Right forelimb (tissue), 1 donor: ENCODE measurements around the gene TMCC2.
A peak's percentile ranks its signal among the peaks of the same experiment; 100 is the strongest.

ENCODE experiments used
- DNase-seq: peaks from one replicate; pipeline ENCODE4 v3.0.0-alpha.2; 2018

The TMCC2 gene

DNA sequence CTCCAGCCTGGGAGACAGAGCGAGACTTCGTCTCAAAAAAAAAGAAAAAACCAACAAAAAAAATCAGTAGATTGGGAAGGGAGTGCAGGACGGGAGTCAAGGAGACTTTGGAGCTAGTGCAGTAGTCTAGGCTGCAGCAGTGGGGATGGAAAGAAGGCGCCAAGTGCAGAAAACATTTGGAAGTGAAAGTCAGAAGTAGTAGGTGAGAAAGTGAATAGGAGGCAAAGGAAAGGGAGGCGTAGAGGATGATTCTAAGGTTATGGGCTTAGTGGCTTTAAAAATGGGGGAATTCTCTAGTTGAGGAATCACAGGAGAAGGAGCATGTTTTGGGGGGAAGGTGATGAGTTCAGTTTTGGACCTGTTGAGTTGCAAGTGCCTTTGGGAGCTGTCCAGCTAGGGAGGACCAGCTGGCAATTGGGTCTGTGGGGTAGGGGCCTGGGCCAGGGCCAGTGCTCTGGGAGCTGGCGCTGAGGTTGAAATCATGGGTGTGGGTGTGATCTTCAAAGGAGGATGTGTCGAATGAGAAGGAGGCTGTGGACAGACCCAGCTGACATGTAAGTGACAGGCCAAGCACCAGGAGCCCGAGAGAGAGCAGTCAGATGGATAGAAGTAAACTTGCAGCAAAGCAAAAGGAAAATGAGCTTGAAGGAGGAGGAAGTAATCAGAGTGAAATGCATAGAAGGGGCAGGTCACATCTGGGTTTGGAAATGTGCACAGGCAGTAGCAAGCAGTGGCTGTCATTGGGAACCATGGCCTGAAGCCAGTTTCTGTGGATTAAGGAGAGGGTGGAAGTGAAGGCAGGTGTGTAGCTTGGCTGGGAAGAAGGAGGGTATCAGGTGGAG lies 15.8 kb downstream of the TMCC2 start:
- peak; percentile 24 for DNase-seq

GRCh38 chr1:205244384-205244783 lies 16.6 kb downstream of the TMCC2 start:
- DNase-seq, result peak; percentile 4

DNA sequence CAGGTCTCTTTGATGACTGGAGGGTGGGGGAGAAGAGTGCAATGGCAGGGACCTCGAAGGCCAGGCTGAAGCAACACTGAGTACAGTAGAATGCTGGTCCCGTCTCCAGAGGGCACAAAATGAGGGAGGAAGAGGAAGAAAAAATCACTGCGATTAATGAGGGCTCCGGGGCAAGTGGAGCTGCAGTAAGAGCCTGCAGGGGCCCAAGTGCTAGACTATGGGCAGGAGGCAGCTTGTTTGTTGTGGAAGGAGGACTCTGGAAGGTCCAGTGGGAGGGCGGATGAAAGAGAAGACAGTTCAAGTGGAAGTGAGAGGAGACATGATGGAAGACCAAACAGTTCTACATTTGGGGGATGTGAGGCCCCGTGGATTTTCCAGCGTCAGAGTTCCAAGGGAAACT lies 17.4 kb downstream of the TMCC2 start:
- peak; percentile 36 for DNase-seq

DNA sequence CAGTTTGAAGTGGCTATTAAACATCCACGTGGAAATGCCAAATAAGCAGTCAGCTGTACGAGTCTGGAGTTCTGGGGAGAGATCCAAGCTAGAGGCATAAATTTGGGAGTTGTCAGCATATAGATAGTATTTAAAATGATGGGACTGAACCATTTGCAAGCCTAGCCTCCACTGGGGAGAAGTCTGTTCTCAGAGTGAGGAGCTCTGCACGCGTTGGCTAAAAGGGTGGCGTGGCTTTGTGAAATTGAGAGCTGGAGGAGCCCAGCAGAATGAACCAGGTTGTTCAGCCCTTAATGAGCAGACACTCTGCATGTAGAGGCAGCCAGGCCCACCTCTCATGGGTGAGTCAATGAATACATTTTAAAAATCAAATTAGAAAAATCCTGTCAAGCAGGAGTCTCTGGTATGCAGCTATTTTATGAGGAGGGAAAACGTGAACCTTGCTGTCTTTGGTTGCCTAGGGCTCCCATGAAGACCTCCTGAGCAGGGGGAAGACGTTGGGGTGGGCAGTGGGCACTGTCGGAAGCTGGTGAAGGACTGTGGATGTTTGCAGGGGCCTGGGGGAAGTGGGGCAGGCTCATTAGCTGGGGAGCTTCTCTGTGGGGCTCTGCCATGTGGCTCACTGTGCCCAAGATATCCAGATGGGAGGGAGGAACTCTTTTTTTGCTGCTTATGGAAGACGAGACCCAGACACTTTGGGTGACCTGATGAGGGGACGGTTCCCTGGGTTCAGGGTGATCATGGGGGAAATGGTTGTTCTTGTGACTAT lies 18.8 kb downstream of the TMCC2 start:
- DNase-seq, result peak; percentile 30

DNA sequence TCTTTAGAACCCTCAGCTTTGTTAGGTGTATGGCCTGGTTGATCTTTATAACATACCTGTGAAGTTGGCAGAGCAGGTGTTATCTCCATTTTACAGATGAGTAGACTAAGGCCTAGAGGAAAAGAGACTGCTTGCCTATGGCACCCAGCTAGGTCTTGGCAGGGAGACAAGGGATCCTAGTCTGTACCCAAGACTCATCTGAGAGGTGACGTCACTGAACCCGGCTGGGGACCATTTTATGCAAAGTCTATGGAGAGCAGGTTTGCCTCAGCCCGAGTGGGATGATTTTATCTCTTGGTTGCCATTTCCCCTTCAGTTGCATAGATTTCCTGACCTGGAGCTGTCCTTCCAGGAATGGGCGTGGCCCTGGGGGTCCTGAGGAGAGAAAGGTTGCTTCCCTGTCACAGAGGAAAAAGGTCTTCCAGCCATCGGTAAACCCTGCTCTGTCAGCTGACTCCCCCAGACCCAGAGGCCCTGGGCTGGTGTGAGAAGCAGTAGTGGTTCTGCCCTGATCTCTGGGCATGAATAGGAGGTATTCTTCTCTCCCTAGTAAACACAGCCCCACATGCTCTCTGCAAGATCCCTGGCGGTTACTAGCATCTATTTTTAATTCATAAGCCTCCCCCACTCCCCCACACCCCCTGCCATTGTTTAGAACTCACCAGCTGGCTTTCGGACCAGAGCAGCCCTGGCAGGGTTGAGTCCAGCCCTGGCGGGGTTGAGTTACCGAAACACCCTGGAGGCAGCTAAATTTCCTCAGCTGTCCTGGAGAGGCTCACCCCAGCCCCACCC lies 19.6 kb downstream of the TMCC2 start:
- DNase-seq, result peak; percentile 65

DNA sequence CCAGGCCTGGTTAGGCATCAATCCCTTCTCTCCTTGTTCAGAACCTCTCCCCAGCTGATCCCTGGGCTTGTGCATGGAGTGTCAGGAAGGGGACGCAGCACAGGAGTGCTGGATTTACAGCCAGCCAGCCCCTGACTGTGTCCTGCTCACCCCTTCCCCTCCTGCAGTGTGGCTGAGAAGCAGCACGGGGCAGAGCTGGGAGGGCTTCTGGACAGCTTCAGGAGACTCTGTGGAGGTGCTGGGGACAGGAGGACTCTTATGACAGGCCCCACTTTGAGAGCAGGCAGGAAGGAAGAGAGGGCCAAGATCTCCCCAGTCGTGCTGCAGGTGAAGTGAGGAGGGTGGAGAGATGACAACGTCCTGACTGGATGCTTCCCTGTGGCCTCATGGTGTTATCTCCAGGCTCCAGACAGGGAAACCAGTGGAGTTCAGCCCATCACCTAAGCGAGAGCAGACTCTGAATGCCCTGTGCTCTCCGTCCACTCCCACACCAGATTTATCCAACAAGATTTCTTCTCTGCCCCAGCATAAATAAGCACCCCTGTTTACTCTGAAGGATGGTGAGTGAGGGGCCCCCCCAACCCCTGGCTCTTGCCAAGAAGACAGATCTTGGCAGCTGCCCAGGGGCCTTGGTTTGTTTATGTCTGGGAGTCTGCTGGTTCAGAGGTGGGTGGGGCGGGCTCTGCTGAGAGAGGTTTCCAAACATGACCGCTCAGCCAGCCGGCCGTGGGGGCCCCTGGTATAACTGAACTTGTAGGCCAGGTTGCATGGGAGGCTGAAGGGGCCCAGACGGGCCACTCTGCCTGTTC lies 21.3 kb downstream of the TMCC2 start:
- DNase-seq, result peak; percentile 81

DNA sequence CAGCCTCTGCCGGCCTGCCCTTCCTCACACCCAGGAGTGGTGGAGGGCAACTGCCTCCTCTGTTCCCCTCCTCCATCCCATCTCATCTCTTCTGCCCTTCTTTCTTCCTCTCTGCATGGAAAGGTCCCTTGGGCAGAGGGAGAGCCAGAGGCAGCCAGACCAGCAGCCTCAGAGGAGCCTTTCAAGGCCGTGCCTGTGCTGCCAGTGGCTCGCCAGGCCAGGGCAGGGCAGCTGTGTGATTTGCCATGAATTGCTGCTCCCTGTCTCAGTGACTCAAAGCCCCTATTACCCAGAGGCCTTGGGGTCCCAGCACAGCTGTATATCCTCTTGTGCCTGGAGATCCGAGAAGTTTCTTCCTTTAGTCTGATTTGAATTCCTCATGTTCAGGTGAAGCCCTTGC lies 21.9 kb downstream of the TMCC2 start:
- DNase-seq, result no peak

- DNase-seq, result no peak
These were observed 23.0 kb downstream of the TMCC2 start for GRCh38 chr1:205250699-205251098.

DNA sequence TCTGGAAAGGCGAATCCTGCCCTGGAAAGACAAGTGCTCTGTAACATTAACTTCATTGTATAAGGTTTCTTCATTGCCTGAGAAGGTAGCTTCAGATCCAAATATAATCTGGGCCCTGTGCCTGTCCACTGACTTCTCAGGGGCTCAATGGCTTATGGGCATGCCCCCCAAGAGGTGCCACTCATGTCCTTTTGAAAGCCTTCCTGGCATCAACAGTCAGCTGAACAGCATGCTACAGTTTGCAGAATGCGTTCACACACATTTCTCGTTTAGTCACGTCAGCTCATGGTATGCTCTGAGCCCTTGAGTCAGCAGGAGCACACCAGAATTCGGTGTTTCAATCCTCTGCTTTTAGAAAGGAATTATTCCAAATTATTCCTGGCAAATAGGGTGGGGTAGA lies 23.8 kb downstream of the TMCC2 start:
- DNase-seq, result no peak

DNA sequence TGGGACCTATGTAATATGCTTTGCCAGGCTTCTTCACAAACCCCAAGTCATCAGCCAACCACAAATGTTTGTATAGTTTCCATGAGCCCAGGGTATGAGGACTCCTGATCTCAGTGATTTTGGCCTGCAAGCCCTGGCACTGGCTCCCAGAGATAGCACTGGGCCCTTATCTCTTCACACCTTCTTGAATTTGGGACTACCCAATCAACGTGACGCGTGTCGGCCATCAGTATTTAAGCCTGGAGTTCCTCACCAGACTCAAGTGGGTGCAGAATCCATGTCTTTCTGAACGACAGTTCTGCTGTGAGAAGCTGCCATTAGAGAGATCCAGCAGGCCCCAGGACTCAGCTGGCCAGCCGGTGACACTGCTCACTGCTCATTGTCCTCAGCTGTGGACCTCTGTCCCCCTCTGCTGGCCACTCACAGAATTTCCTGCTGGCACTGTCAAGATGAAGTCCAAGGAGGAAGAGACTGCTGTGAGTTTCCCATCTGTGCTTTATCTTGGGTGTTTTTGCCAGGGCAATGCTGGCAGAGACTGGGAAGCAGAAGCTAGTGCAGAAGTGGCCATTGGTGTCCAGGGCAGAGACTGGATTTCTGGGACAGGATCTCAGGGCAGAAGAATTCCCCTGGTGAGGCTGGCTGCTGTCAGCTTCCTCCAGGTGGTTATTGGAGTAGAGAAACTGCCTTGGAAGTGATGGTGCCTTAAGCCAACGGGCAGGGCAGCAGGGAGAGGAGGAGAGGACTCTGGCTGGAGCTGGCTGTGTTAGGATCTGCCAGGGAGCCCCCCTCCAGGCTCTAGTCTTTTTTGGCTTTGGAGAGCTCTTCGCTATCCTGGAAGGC lies 28.4 kb downstream of the TMCC2 start:
- DNase-seq, result peak; percentile 94

GRCh38 chr1:205256951-205257625 lies 29.3 kb downstream of the TMCC2 start:
- no peak for DNase-seq

DNA sequence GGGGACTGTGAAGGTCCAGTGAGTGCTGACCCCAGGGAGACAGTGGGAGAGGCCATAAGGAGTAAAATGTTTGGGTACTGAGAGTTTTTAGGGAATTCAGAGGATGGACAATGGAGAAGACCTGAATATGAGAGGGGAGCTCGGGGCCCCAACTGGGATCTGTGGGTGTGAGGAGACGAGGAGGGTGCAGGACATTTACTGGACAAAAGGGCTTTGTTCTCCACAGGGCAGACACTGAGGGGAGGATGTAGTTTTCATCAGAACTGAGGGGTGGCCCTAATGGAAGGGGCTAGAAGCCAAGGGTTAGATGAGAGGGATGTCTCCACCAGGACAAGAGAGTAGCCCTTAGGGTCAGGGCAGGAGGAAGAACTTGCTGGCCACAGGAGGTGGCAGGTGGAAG lies 30.0 kb downstream of the TMCC2 start:
- no peak for DNase-seq

- DNase-seq, result no peak
These were observed 30.5 kb downstream of the TMCC2 start for GRCh38 chr1:205258261-205258691.

GRCh38 chr1:205258719-205259118 lies 31.0 kb downstream of the TMCC2 start:
- DNase-seq, result no peak

DNA sequence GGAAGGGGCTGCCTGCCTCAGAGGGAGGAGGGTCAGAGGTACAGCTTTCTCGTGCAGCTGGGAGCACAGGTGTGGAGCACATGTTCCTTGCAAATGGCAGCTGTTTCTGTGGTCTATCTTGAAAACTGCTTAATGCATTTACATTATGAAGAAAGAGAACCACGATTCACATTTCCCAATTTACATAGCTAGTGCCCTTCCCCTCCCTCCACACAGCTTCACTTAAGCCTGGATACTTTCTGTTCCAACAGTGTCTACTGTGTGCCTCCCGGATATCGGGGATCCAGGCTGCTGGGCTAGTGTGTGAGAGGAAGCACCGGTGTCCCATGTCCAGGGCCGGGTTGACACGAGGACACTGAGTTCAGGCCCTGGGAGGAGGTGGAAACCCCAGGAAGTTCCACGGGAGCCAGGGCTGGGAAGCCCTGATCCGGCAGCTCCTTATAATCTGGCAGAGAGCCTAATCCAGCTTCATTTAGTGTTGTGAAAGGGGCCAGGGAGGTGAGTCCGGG lies 31.6 kb downstream of the TMCC2 start:
- DNase-seq, result no peak

- DNase-seq, result no peak
These were observed 32.3 kb downstream of the TMCC2 start for GRCh38 chr1:205259998-205260397.

DNA sequence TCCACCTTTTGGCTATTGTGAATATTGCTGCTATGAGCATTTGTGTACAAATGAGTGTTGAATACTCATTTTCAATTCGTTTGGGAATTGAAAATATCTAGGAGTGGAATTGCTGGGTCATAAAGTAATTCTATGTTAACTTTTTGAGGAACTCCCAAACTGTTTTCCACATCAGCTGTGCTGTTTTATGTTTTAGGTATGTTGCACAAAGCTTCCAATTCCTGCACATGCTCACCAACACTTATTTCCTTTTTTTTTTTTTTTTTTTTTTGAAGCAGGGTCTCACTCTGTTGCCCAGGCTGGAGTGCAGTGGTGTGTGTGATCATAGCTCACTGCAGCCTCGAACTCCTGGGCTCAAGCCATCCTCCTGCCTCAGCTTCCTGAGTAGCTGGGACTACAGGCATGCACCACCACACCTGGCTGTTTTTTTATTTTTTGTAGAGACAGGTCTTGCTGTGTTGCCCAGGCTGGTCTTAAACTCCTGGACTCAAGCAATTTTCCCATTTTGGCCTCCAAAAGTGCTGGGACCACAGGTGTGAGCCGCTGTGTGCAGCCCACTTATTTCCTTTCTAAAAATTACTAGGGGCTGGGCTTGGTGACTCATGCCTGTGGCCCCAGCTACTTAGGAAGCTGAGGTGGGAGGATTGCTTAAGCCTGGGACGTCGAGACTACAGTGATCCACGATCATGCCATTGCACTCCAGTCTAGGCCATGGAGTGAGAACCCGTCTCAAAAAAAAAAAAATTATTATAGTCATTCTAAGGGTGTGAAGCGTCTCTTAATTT lies 33.4 kb downstream of the TMCC2 start:
- no peak for DNase-seq

DNA sequence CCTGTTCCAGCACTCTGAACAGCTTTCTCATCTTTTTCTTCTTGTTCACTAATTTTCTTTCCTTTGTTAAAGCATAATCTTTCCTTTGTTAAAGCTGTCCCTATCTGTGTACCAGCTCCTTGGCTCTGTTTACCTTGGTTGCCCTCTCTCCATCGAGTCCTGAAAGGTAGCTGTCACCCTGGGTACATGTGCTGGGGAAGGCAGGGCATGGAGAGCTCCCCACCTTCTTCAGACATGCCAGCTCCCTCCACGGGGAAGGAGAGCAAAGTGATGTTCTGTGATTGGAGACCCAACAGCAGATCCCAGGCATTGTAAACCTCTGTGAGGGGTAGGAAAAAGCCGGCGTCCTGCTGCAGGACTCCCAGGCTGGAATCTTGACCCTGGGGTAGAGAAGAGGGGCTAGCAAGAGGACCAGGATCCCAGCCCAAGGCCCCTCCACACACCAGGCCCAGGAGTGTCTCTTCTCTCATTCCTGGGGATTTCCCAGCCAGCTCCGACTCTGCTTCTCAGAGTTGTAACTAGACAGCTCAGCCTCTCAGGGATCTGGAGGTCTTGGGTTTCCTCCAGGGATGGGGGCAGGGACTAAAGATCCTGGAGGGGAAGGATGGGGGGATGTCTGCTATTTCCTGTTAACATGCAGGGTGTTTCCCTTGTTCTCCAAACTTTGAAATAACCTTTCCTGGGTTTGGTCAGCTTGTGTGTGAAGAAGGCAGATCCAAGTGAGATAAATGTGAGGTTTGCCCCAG lies 34.4 kb downstream of the TMCC2 start:
- DNase-seq, result no peak

DNA sequence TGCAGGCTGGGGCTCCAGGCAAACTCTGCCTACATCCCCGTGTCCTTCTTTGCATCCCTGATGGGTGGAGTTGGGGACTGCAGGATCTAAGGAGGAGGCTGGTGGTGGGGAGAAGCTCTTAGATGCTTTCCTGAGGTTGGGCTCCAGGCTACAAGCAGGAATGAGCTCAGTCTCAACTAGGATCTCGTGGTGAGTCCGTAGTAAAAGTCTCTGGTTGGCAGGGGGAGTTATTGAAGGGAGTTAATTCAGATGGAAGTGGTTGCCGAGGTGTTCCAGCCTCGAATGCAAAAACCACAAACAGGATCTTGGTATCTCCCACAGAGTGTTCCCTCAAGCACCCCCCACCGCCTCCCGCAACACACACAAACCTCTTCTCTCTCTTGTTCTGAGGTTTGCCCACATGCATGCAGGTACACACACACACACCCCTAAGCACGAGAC lies 35.0 kb downstream of the TMCC2 start:
- DNase-seq, result no peak
